ENCODE results near the gene FAM168B. TPM values are rescaled to one million over a fixed set of nuclear protein-coding genes. Genes with fewer than 3 reads are reported as not detected.

The FAM168B gene
- total RNA-seq, 4 donors from 2014 or later = 147 to 172 (median 157) TPM

- H3K9me3 ChIP-seq = no peaks in the 10 kb centered on the region
- DNase-seq (no peak), ATAC-seq (no peak)
- H3K36me3 ChIP-seq = no peaks in the 10 kb centered on the region
- no peak overlapping the region for H3K4me3 ChIP-seq
- in situ Hi-C loops (cut with MboI; ENCODE audit: low sequenced_read_pairs in 4 of 4) (no loop called here), intact Hi-C loops (cut with DNase I; ENCODE audit: low total_unique reads) (no loop called here)
- TF ChIP-seq CTCF (IDR thresholded peaks at IDR 0.05 in 4 of 5, conservative IDR thresholded peaks at IDR 0.05 in 1 of 5) (no peak), POLR2A (IDR thresholded peaks at IDR 0.05) (no peak)
- H3K4me1 ChIP-seq = peaks cover 5 to 11% of the 10 kb centered on the region in 2 donors
- H3K27me3 ChIP-seq = no peaks in the 10 kb centered on the region
- H3K27ac ChIP-seq = no peak overlapping the region
Measured at GRCh38 chr2:131031875-131032274, 61.4 kb downstream of the FAM168B start.

GRCh38 chr2:131031431-131031841, 61.8 kb downstream of the FAM168B start:
- H3K27ac ChIP-seq = no peak overlapping the region
- intact Hi-C loops (cut with DNase I; ENCODE audit: low total_unique reads) (no loop called here), in situ Hi-C loops (cut with MboI; ENCODE audit: low sequenced_read_pairs in 4 of 4) (no loop called here)
- H3K27me3 ChIP-seq = no peaks in the 10 kb centered on the region
- peaks cover 5 to 11% of the 10 kb centered on the region in 2 donors for H3K4me1 ChIP-seq
- DNase-seq (no peak), ATAC-seq (no peak)
- no peaks in the 10 kb centered on the region for H3K36me3 ChIP-seq
- H3K4me3 ChIP-seq = no peak overlapping the region
- no peaks in the 10 kb centered on the region for H3K9me3 ChIP-seq
- TF ChIP-seq POLR2A (IDR thresholded peaks at IDR 0.05) = no peak

GRCh38 chr2:131030478-131030971, 62.7 kb downstream of the FAM168B start:
- intact Hi-C loops (cut with DNase I; ENCODE audit: low total_unique reads) = no loop called here
- ATAC-seq = no peak

GRCh38 chr2:131029812-131030211, 63.4 kb downstream of the FAM168B start:
- in situ Hi-C loops (cut with MboI; ENCODE audit: low sequenced_read_pairs in 4 of 4) = no loop called here
- H3K27ac ChIP-seq = no peak overlapping the region
- peaks cover 5% of the 10 kb centered on the region in 2 donors for H3K4me1 ChIP-seq
- no peaks in the 10 kb centered on the region for H3K27me3 ChIP-seq
- DNase-seq = no peak
- H3K9me3 ChIP-seq = no peaks in the 10 kb centered on the region
- intact Hi-C loops (cut with DNase I; ENCODE audit: low total_unique reads) = no loop called here
- no peaks in the 10 kb centered on the region for H3K36me3 ChIP-seq
- ATAC-seq = no peak
- no peak for TF ChIP-seq POLR2A (IDR thresholded peaks at IDR 0.05)
- TF ChIP-seq CTCF (IDR thresholded peaks at IDR 0.05 in 4 of 5, conservative IDR thresholded peaks at IDR 0.05 in 1 of 5) = no peak
- H3K4me3 ChIP-seq = no peak overlapping the region

More at GRCh38 chr2:131030478-131030971, 62.7 kb downstream of the FAM168B start:
- H3K27ac ChIP-seq = no peak overlapping the region
- no peak overlapping the region for H3K4me3 ChIP-seq
- in situ Hi-C loops (cut with MboI; ENCODE audit: low sequenced_read_pairs in 4 of 4) = no loop called here
- H3K27me3 ChIP-seq = no peaks in the 10 kb centered on the region
- H3K36me3 ChIP-seq = no peaks in the 10 kb centered on the region
- no peak for TF ChIP-seq CTCF (IDR thresholded peaks at IDR 0.05 in 4 of 5, conservative IDR thresholded peaks at IDR 0.05 in 1 of 5)
- TF ChIP-seq POLR2A (IDR thresholded peaks at IDR 0.05) = no peak
- peaks cover 5 to 9% of the 10 kb centered on the region in 2 donors for H3K4me1 ChIP-seq
- H3K9me3 ChIP-seq = no peaks in the 10 kb centered on the region
- DNase-seq = no peak

GRCh38 chr2:131027566-131028528, 65.4 kb downstream of the FAM168B start:
- Histone ChIP-seq H3K9me3 (no peaks in the 10 kb centered on the region), H3K36me3 (no peaks in the 10 kb centered on the region), H3K4me3 (no peak overlapping the region), H3K27ac (no peak overlapping the region), H3K27me3 (no peaks in the 10 kb centered on the region), H3K4me1 (no peaks in the 10 kb centered on the region)
- no peak for TF ChIP-seq POLR2A (IDR thresholded peaks at IDR 0.05)
- TF ChIP-seq CTCF (IDR thresholded peaks at IDR 0.05 in 4 of 5, conservative IDR thresholded peaks at IDR 0.05 in 1 of 5) = no peak
- DNase-seq = no peak
- intact Hi-C loops (cut with DNase I; ENCODE audit: low total_unique reads) = no loop called here
- in situ Hi-C loops (cut with MboI; ENCODE audit: low sequenced_read_pairs in 4 of 4) = no loop called here
- ATAC-seq = no peak

Measured in gastrocnemius medialis (tissue), 4 donors.